Measurements from ENCODE around the gene INSR.

- TF ChIP-seq CTCF (IDR thresholded peaks at IDR 0.05) = no peak
- no peak for TF ChIP-seq POLR2A (IDR thresholded peaks at IDR 0.05)
Observed at GRCh38 chr19:7120499-7120898, 173.7 kb downstream of the INSR start.

Data from thyroid gland (tissue), 4 donors.